ENCODE data around the gene SMOC1.

The SMOC1 gene

GRCh38 chr14:69943084-69943780 lies 64.0 kb downstream of the SMOC1 start:
- DNase-seq (ENCODE audit: low spot score) = no peak

GRCh38 chr14:69945347-69945746 lies 66.1 kb downstream of the SMOC1 start:
- no peak for DNase-seq (ENCODE audit: low spot score)

DNA sequence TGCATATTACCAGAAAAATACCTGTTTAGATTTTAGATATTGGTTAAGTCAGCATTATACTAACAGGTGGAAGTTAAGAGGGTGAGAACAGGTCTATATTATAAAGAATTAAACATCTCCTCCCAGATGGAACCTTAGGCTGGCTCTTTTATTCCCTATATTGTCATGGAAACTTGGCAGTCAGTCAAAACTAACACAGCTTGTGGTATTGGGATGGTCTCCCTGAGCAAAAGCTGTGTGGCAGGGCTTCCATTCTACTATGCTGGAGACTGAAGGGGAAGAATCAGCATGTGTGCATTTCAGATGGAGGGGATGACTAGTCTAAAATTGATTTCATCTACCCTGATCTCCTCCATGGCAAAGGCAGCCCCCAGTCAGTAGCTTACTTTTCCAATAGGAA lies 66.7 kb downstream of the SMOC1 start:
- DNase-seq (ENCODE audit: low spot score) = no peak

DNA sequence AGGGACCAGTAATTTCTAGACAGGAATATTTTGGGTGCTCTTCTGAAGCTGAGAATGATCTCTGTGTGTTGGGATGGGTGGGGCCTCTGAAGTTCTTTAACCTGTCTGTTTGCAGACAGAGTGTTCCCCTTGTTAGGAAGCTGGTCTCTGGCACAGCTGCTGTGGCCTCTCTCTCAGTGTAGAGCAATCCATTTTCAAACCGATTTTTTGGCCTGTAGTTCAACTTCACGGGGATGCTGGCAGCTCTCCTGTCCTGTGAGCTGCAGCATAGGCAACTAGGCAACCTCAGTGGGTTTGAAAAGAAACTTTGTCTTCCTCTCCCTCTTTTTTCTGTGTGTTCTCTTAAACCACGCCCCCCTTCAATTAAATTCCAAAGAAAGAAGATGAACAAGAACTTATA lies 69.1 kb downstream of the SMOC1 start:
- no peak for DNase-seq (ENCODE audit: low spot score)

GRCh38 chr14:69951263-69951662 lies 72.0 kb downstream of the SMOC1 start:
- DNase-seq (ENCODE audit: low spot score) = no peak

- DNase-seq (ENCODE audit: low spot score) = no peak
Observed at GRCh38 chr14:69951935-69952334, 72.7 kb downstream of the SMOC1 start.

DNA sequence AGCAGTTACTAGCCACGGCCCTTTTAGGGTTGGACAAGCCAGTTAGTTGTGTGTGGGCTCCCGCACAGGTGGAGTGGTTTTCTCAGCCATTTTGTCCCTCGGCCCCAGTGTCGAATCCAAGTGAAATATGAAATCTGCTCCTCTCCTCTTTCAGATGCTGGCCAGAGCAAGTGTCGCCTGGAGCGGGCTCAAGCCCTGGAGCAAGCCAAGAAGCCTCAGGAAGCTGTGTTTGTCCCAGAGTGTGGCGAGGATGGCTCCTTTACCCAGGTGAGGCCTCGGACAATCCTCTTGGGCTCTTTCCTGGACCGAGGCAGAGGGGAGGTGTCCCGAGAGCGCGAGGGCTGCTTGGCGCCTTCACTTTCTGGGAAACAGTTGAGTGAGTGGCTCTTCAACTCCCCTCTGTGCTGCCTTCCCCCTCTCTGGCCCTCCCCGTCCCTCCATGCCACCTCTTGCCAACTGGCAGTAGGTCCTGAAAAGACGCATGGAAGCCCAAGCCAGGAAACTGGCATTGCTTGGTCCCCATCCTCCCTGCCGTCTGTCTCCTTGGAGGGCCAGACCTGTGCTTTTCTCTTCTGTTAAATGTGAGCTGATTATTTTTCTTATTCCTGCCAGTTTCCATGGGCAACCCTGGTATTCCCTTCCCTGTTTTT lies 74.2 kb downstream of the SMOC1 start:
- DNase-seq (ENCODE audit: low spot score) = no peak

- DNase-seq (ENCODE audit: low spot score) = no peak
Observed at GRCh38 chr14:69955855-69956845, 76.9 kb downstream of the SMOC1 start.

- DNase-seq (ENCODE audit: low spot score) = no peak
Observed at GRCh38 chr14:69956970-69957369, 77.8 kb downstream of the SMOC1 start.

DNA sequence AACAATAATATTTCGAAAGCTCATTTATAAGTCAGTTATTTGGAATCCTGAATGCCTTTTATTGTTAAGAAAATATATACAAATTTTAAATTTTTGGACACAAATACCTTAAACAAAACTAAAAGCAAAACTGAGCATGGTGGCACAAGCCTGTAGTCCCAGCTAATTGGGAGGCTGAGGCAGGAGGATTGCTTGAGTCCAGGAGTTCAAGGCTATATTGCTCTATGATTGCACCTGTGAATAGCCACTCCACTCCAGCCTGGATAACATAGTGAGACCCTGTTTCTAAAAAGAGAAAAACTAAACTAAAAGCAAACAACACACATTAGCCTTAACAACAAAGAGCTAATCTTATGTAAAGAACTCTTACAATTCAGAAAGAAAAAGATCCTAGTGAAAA lies 78.8 kb downstream of the SMOC1 start:
- DNase-seq (ENCODE audit: low spot score) = no peak

DNA sequence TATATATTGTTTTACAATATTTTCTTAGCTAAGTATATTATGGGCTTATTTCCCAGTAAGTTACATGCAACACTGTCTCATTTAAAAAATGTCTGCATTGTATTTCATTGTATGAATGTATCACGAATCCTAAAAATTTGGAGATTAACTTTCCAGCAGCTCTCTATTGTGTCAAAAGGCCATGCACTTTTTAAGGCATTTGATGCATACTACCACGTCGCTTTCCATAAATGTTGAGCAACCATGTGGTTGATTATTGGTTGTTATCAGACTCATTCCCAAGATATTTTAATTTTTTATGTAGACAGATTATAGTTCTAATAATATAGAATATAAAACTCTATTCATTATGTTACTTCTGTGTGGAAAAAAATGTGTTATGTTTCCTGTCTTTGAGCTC lies 79.9 kb downstream of the SMOC1 start:
- no peak for DNase-seq (ENCODE audit: low spot score)

- no peak for DNase-seq (ENCODE audit: low spot score)
Observed at GRCh38 chr14:69960296-69960695, 81.1 kb downstream of the SMOC1 start.

DNA sequence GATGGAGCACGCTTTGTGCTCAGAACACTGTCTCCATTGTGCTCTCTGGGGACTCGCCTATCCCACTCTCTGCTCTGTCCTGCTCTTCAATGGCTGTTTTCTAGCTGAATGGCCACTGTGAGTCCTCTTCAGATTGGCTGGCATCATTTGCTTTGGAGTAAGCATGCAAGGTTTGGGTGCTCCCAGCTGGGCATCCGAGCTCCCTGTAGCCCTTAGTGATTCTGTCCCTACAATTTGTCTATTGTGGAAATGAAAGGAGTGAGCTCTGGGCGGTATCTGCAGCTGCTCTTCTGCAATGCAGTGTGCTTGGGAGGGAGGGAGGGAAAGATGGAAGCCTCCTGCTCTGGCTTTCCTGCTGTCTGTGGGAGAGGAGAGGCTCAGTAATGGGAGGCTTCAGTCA lies 84.8 kb downstream of the SMOC1 start:
- no peak for DNase-seq (ENCODE audit: low spot score)

DNA sequence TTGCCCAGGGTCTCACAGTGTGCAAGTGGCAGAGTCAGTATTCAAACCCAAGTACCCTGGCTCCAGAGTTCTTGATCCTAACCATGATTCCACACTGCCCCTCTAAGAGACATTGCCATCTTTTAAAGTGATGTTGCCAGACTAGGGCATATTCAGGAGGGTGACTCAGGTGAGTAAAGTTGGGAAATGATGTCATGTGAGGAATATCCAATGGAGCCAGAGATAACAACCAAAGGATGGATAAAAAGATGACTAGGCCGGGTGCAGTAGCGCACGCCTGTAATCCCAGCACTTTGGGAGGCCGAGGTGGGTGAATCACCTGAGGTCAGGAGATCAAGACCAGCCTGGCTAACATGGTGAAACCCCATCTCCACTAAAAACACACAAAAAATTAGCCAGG lies 85.6 kb downstream of the SMOC1 start:
- DNase-seq (ENCODE audit: low spot score) = no peak

DNA sequence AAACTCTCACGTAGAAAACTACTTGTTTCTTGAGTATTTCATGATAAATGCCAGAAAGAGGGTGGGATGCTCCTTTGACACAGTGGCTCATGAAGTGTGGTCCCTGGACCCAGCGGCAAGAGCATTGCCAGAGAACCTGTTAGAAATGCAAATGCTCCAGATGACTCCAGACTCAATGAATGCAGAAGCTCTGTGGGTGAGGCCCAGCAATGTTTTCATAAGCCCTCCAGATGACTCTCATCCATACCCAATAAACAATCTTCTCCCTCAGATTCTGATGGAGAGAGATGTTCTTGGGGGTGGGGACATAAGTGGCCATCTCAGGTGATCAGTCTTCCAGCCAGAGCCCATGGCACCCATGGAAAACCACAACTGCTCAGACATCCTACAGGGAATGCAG lies 88.9 kb downstream of the SMOC1 start:
- DNase-seq (ENCODE audit: low spot score) = no peak

DNA sequence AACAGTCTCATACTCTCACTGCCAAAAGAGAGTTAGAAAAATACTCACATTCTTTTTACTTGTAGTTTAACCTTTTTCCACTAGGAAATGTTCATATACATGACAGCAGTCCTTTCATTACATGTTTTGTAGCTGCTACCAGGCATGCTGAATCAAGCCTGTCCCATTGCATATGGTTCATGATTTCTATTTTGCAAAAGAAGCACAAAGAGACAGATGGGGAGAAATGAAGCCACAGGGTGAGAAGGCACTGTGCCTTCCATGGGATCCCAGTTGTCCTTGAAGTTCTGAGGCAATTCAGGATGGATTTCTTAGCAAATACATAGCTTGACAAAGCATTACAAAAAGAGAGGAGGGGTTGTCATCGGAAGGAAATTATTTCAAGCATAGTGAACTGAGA lies 89.5 kb downstream of the SMOC1 start:
- DNase-seq (ENCODE audit: low spot score) = no peak

DNA sequence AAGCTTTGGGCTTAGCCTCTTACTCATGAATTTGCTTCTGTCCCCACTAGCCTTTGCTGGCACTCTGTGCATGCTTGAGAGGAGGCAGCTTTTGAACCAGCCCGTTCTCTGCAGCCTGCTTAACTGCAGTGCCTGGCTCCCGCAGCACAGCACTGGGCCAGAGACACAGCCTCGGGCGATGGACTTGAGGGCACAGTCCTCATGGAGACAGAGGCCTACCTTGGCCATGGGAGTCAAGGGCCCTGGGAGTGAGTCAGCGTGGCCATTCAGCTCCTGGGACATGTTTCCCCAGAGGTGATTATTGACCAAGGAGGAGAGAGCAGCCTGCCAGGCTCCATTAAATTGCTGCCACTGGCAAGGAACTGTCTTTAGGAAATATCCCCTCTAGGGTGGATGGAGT lies 93.5 kb downstream of the SMOC1 start:
- DNase-seq (ENCODE audit: low spot score) = no peak

DNA sequence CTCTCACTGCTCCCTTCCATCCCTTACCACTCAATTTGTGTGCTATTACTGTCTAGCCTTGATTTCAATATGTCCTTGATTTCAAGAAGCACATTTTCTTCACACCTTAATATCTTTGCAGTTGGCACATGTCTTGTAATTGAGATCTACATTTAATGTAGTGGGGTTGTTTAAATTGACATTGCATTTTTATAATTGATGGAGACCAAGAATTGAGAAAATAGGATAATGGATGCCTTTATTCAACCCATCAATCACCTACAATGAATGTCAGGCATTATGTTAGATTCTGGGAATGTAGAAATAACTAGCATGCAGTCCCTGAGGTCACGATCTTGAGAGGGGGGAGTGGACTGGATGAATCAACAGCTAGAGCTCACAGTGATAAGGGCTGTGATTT lies 94.6 kb downstream of the SMOC1 start:
- no peak for DNase-seq (ENCODE audit: low spot score)

- DNase-seq (ENCODE audit: low spot score) = no peak
Observed at GRCh38 chr14:69979882-69980281, 100.7 kb downstream of the SMOC1 start.

DNA sequence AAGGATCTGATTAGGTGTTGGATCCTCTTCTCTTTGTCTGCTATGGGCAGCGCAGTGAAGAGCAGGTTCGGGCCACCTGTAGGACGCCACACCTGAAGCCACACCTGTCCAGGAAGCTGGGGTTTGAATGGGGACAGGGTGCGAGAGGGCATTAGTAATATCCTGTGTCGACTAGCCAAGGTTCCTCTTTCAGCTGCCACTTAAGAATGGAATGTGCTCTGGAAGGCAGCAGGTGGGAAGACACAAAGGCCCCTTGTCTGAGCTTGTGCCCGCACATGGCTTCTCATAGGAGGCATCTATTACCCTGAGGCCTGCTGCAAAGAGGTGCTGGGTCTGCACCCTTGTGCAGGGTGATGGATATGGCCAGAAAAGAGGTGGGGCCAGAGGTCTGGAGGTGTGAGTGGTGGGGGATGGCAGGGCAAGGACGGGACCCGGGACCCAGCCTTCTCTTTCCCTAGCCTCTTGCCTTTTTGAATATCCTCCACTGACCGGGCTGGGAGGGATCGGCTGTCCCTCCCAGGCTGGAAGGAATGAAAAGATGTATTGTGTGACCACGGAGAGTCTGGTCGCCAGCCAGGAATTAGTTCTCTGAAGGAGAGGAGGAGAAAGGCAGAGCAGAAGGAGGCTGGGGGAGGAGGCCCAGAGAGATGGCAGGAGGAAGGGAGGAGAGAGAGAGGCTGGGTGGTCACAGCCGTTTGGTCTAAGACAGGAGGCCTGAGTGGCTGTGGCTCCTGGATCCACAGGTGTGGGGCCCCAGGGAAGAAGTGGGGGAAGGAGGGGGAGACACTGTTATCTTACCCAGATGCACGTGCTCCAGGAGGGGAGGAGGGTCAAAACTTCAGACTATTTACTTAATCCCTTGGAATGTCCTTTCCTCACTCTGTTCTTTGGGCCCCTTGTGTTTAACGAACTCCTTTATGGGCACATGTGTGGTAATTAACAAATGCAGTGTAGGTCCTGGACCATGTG lies 101.5 kb downstream of the SMOC1 start:
- no peak for DNase-seq (ENCODE audit: low spot score)

DNA sequence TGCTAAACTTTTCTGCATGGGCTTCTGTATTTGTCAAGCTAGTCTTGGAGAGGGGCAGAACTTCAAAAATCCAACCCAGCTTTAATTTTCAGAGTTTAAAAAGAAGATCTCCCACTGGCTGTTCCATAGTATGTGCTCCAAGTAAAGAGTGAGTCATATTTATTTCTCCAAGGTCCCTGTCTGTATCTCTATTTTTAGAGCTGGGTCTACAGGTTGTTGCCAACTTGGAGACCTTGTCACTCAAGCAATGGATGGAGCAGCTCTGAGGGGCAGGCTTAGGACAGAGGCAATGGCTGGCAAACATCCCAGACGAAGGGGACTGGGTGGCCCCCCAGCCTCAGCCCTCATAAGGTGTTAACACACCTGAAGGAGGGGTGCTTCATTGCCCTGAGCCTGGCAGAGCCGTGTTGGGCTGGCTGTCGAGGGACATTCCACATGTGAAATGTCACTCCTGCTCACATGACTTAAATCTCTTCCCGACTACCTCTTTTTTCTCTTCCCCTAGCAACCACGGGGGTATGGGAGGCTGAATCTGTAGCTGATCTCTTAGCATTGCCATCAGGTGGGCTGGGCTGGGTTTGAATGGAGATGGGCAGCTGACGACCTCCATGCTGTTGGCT lies 103.1 kb downstream of the SMOC1 start:
- no peak for DNase-seq (ENCODE audit: low spot score)
